ENCODE measurements around the gene SNCB. TPM values are rescaled to one million over a fixed set of nuclear protein-coding genes. Genes with fewer than 3 reads are reported as not detected.

SNCB gene
- total RNA-seq, 1 donor from 2014 or later = not detected

DNA sequence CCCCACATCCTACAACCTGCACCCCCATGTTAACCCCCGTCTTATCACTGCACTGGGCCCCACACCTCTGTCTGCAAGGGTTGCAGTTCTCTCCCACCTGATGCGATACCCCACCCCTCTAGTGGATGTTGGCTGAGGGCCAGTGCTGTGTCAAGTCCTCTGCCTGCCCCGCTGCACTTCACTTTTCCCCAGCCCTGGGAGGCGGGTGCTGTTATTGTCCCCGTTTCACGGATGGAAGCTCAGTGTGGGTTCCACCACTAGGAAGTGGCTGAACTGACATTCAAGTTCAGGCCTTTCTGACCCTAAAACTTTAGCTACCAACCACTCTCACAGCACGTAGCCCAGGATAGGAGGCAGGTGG lies 3.5 kb downstream of the SNCB start:
- DNase-seq (ENCODE audit: low spot score in 2 of 2, unreplicated experiment in 2 of 2) = no peak
- Mint-ChIP-seq H3K27me3 (ENCODE audit: low read depth) (peaks cover 94% of the 10 kb centered on the region), H3K9me3 (no peaks in the 10 kb centered on the region), H3K27ac (no peak overlapping the region), H3K4me1 (peaks cover 4% of the 10 kb centered on the region), H3K36me3 (no peaks in the 10 kb centered on the region), H3K4me3 (no peak overlapping the region)
- TF ChIP-seq, protein P1, sequence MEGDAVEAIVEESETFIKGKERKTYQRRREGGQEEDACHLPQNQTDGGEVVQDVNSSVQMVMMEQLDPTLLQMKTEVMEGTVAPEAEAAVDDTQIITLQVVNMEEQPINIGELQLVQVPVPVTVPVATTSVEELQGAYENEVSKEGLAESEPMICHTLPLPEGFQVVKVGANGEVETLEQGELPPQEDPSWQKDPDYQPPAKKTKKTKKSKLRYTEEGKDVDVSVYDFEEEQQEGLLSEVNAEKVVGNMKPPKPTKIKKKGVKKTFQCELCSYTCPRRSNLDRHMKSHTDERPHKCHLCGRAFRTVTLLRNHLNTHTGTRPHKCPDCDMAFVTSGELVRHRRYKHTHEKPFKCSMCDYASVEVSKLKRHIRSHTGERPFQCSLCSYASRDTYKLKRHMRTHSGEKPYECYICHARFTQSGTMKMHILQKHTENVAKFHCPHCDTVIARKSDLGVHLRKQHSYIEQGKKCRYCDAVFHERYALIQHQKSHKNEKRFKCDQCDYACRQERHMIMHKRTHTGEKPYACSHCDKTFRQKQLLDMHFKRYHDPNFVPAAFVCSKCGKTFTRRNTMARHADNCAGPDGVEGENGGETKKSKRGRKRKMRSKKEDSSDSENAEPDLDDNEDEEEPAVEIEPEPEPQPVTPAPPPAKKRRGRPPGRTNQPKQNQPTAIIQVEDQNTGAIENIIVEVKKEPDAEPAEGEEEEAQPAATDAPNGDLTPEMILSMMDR (IDR thresholded peaks at IDR 0.05; ENCODE audit: unreplicated experiment) = no peak

- Mint-ChIP-seq H3K4me1 (peaks cover 4% of the 10 kb centered on the region), H3K27ac (no peak overlapping the region), H3K9me3 (no peaks in the 10 kb centered on the region), H3K27me3 (ENCODE audit: low read depth) (peaks cover 94% of the 10 kb centered on the region), H3K4me3 (no peak overlapping the region), H3K36me3 (no peaks in the 10 kb centered on the region)
- TF ChIP-seq, protein P1 (IDR thresholded peaks at IDR 0.05; ENCODE audit: unreplicated experiment) = no peak
- DNase-seq (ENCODE audit: low spot score in 2 of 2, unreplicated experiment in 2 of 2) = no peak
Observed at GRCh38 chr5:176625966-176626875, 4.1 kb downstream of the SNCB start.

GRCh38 chr5:176625512-176625911 lies 4.8 kb downstream of the SNCB start:
- H3K36me3 Mint-ChIP-seq = no peaks in the 10 kb centered on the region
- no peak overlapping the region for H3K27ac Mint-ChIP-seq
- TF ChIP-seq, protein P1 (IDR thresholded peaks at IDR 0.05; ENCODE audit: unreplicated experiment) = no peak
- H3K4me1 Mint-ChIP-seq = peaks cover 2% of the 10 kb centered on the region
- no peak overlapping the region for H3K4me3 Mint-ChIP-seq
- DNase-seq (ENCODE audit: low spot score in 2 of 2, unreplicated experiment in 2 of 2) = no peak
- H3K27me3 Mint-ChIP-seq (ENCODE audit: low read depth) = peaks cover 94% of the 10 kb centered on the region
- H3K9me3 Mint-ChIP-seq = no peaks in the 10 kb centered on the region

- H3K27me3 Mint-ChIP-seq (ENCODE audit: low read depth) = peaks cover 97% of the 10 kb centered on the region
- H3K4me1 Mint-ChIP-seq = peaks cover 6% of the 10 kb centered on the region
- TF ChIP-seq, protein P1 (IDR thresholded peaks at IDR 0.05; ENCODE audit: unreplicated experiment) = no peak
- H3K27ac Mint-ChIP-seq = no peak overlapping the region
- no peaks in the 10 kb centered on the region for H3K9me3 Mint-ChIP-seq
- no peak overlapping the region for H3K4me3 Mint-ChIP-seq
- H3K36me3 Mint-ChIP-seq = no peaks in the 10 kb centered on the region
- no peak for DNase-seq (ENCODE audit: low spot score in 2 of 2, unreplicated experiment in 2 of 2)
Observed at GRCh38 chr5:176624938-176625337, 5.4 kb downstream of the SNCB start.

DNA sequence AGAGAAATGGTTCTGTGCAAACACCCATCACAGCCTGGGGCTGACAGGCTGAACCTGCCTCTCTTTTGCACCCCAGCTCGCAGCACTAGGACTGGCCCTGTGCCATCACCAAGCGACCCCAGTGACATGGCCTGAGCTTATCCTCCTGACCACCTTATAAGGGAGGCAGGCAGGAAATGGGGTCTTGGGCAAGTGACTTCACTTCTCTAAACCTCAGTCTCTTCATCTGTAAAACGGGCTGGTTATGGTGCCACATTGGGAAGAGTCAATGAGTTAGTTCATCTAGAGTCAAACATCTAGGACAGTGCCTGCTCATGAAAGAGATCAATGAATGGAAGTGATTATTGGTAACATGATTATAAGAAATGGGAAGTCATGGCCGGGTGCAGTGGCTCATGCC lies 6.2 kb downstream of the SNCB start:
- Mint-ChIP-seq H3K27ac (no peak overlapping the region), H3K36me3 (no peaks in the 10 kb centered on the region), H3K9me3 (no peaks in the 10 kb centered on the region), H3K4me3 (no peak overlapping the region), H3K27me3 (ENCODE audit: low read depth) (peaks cover 97% of the 10 kb centered on the region), H3K4me1 (peaks cover 6% of the 10 kb centered on the region)
- DNase-seq (ENCODE audit: low spot score in 2 of 2, unreplicated experiment in 2 of 2) = no peak
- TF ChIP-seq, protein P1 (IDR thresholded peaks at IDR 0.05; ENCODE audit: unreplicated experiment) = no peak
